ENCODE measurements around the gene SPG11.
"Not testable (repeated sequence)": the region's sequence is repeated elsewhere in the genome, so short reads cannot be mapped to it uniquely, and the experiment has no call there.

SPG11 gene

DNA sequence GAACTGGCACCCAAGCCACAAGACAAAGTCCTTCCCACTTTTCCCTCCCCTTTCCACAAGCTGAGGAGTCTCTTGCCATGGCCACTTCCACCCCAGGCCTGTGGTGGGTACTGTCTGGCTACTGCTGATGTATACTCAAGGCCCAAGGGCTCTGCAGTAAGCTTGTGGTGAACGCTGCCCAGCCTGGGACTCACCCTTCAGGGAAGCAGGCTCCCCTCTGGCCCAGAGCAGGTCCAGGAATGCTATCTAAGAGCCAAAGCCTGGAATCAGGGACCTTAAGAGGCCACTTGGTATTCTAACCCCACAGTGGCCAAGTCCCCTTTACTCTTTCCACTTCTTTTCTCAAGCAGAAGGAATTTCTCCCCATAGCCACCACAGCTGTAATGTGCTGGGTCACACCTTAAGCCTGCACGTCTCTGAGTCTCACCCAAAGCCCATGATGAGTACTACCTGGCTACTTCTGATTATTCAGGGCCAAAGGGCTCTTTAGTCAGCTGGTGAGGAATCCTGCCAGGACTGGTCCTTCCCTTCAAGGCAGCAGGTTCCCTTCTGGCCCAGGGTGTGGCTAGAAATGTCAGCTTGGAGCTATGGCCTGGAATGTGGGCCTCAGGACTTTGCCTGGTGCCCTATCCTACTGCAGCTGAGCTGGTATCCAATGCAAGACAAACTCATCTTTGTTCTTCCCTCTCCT, 43.6 kb upstream of the SPG11 start:
- ChIA-PET POLR2A (no interaction called here), CTCF (interaction anchor here (1.6 to 1.7 kb wide), 3 partner anchors 11 to 31 kb away, joined by 4 to 9 read pairs (median 6); no protein-coding TSS in a partner anchor)
- Histone ChIP-seq H3K36me3 (ENCODE audit: control insufficient read depth in 4 of 4, insufficient read depth in 4 of 4, low read length in 3 of 4) (peaks cover 0 to 6% (median 3%) of the 10 kb centered on the region in 4 experiments), H3K27ac (ENCODE audit: insufficient read depth in 1 of 2, low read depth in 1 of 2, low read length in 2 of 2, poor library complexity in 1 of 2, severe bottlenecking in 2 of 2) (no peak overlapping the region), H3K9me3 (ENCODE audit: control extremely low read depth in 1 of 5, control insufficient read depth in 4 of 5, insufficient read depth in 2 of 5, low read depth in 1 of 5, low read length in 4 of 5) (peaks cover 0 to 5% (median 3%) of the 10 kb centered on the region in 5 experiments), H3K4me1 (ENCODE audit: control extremely low read depth in 1 of 4, control insufficient read depth in 4 of 4, insufficient read depth in 4 of 4, low read length in 3 of 4) (peaks cover 3 to 17% (median 9%) of the 10 kb centered on the region in 4 experiments), H3K27me3 (replicated peaks in 2 of 5; ENCODE audit: control insufficient read depth in 4 of 5, insufficient read depth in 5 of 5, low read length in 4 of 5) (no peaks in the 10 kb centered on the region), H3K4me3 (ENCODE audit: control insufficient read depth in 1 of 7, extremely low read depth in 1 of 7, insufficient read depth in 4 of 7, low read depth in 2 of 7, low read length in 6 of 7) (no peak overlapping the region)
- no peak for DNase-seq
- WGBS (ENCODE audit: insufficient coverage), result 92% methylated on average over 2 of the region's 2 CpGs

DNA sequence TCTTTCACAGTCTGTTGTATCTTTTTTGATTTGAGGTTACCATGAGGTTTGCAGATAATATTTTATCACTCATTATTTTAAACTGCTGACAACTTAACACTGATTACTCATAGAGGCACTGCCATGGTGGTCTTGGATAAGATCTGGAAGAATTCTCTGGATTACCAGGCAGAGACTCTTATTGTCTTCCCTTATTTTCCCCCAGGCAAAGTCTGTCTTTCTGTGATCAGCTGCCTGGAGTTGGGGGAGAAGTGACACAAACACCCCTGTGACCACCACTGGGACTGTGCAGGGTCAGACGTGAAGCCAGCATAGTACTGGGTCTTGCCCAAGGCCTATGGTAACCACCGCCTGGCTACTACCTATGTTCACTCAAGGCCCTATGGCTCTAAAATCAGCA, 42.9 kb upstream of the SPG11 start:
- no peak overlapping the region for H3K27ac ChIP-seq (ENCODE audit: insufficient read depth in 1 of 2, low read depth in 1 of 2, low read length in 2 of 2, poor library complexity in 1 of 2, severe bottlenecking in 2 of 2)
- H3K9me3 ChIP-seq (ENCODE audit: control extremely low read depth in 1 of 5, control insufficient read depth in 4 of 5, insufficient read depth in 2 of 5, low read depth in 1 of 5, low read length in 4 of 5), result peaks cover 0 to 10% (median 3%) of the 10 kb centered on the region in 5 experiments
- DNase-seq, result no peak
- no peak overlapping the region for H3K4me3 ChIP-seq (ENCODE audit: control insufficient read depth in 1 of 7, extremely low read depth in 1 of 7, insufficient read depth in 4 of 7, low read depth in 2 of 7, low read length in 6 of 7)
- ChIA-PET CTCF (interaction anchor here (1.1 to 1.7 kb wide), 4 partner anchors 10 to 43 kb away, joined by 5 to 9 read pairs (median 6); partner anchors contain the start of gene SPG11), POLR2A (no interaction called here)
- WGBS (ENCODE audit: insufficient coverage), result 100% methylated on average over 2 of the region's 2 CpGs
- H3K36me3 ChIP-seq (ENCODE audit: control insufficient read depth in 4 of 4, insufficient read depth in 4 of 4, low read length in 3 of 4), result peaks cover 0 to 6% (median 3%) of the 10 kb centered on the region in 4 experiments
- peaks cover 3 to 17% (median 9%) of the 10 kb centered on the region in 4 experiments for H3K4me1 ChIP-seq (ENCODE audit: control extremely low read depth in 1 of 4, control insufficient read depth in 4 of 4, insufficient read depth in 4 of 4, low read length in 3 of 4)
- H3K27me3 ChIP-seq (replicated peaks in 2 of 5; ENCODE audit: control insufficient read depth in 4 of 5, insufficient read depth in 5 of 5, low read length in 4 of 5), result no peaks in the 10 kb centered on the region

DNA sequence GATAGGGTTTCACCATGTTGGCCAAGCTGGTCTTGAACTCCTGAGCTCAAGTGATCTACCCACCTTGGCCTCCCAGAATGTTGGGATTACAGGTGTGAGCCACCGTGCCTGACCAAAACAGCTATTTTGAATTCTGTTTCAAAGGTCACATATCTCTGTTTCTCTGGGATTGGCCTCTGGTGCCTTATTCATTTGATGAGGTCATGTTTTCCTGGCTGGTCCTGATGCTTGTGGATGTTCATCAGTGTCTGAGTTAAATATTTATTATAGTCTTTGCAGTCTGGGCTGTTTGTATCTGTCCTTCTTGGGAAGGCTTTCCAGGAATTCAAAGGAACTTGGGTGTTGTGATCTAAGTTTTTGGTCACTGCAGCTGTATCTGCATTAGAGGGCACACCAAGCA, 42.5 kb upstream of the SPG11 start:
- peaks cover 0 to 6% (median 3%) of the 10 kb centered on the region in 4 experiments for H3K36me3 ChIP-seq (ENCODE audit: control insufficient read depth in 4 of 4, insufficient read depth in 4 of 4, low read length in 3 of 4)
- WGBS (ENCODE audit: insufficient coverage), result 100% methylated on average over 1 of the region's 1 CpG
- no peak overlapping the region for H3K4me3 ChIP-seq (ENCODE audit: control insufficient read depth in 1 of 7, extremely low read depth in 1 of 7, insufficient read depth in 4 of 7, low read depth in 2 of 7, low read length in 6 of 7)
- POLR2A ChIA-PET, result interaction anchor here (0.6 kb wide), 1 partner anchor 14 kb away, joined by 4 read pairs; no protein-coding TSS in a partner anchor
- peaks cover 3 to 17% (median 9%) of the 10 kb centered on the region in 4 experiments for H3K4me1 ChIP-seq (ENCODE audit: control extremely low read depth in 1 of 4, control insufficient read depth in 4 of 4, insufficient read depth in 4 of 4, low read length in 3 of 4)
- H3K27ac ChIP-seq (ENCODE audit: insufficient read depth in 1 of 2, low read depth in 1 of 2, low read length in 2 of 2, poor library complexity in 1 of 2, severe bottlenecking in 2 of 2), result no peak overlapping the region
- peaks cover 0 to 10% (median 3%) of the 10 kb centered on the region in 5 experiments for H3K9me3 ChIP-seq (ENCODE audit: control extremely low read depth in 1 of 5, control insufficient read depth in 4 of 5, insufficient read depth in 2 of 5, low read depth in 1 of 5, low read length in 4 of 5)
- no peak for DNase-seq
- CTCF ChIA-PET, result interaction anchor here (1.1 to 1.6 kb wide), 4 partner anchors 13 to 43 kb away, joined by 3 to 6 read pairs (median 6); partner anchors contain the start of gene SPG11
- no peaks in the 10 kb centered on the region for H3K27me3 ChIP-seq (replicated peaks in 2 of 5; ENCODE audit: control insufficient read depth in 4 of 5, insufficient read depth in 5 of 5, low read length in 4 of 5)

DNA sequence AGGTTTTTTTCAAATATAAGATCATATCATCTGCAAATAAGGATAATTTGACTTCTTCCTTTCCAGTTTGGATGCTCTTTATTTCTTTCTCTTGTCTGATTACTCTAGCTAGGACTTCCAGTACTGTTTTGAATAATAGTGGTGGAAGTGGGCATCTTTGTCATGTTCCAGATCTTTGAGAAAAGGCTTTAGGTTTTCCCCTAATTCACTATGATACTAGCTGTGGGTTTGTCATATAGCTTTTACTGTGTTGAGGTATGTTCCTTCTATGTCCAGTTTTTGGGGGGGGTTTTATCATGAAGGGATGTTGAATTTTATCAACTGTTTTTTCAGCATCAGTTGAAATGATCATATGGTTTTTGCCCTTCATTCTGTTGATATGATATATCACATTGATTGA, 37.2 kb upstream of the SPG11 start:
- H3K27me3 ChIP-seq (replicated peaks in 2 of 5; ENCODE audit: control insufficient read depth in 4 of 5, insufficient read depth in 5 of 5, low read length in 4 of 5); DNase-seq; CTCF ChIA-PET; H3K4me1 ChIP-seq (ENCODE audit: control extremely low read depth in 1 of 4, control insufficient read depth in 4 of 4, insufficient read depth in 4 of 4, low read length in 3 of 4); H3K27ac ChIP-seq (ENCODE audit: insufficient read depth in 1 of 2, low read depth in 1 of 2, low read length in 2 of 2, poor library complexity in 1 of 2, severe bottlenecking in 2 of 2); POLR2A ChIA-PET; H3K36me3 ChIP-seq (ENCODE audit: control insufficient read depth in 4 of 4, insufficient read depth in 4 of 4, low read length in 3 of 4); H3K4me3 ChIP-seq (ENCODE audit: control insufficient read depth in 1 of 7, extremely low read depth in 1 of 7, insufficient read depth in 4 of 7, low read depth in 2 of 7, low read length in 6 of 7): not testable (repeated sequence)
- peaks cover 0 to 12% (median 3%) of the 10 kb centered on the region in 5 experiments for H3K9me3 ChIP-seq (ENCODE audit: control extremely low read depth in 1 of 5, control insufficient read depth in 4 of 5, insufficient read depth in 2 of 5, low read depth in 1 of 5, low read length in 4 of 5)

DNA sequence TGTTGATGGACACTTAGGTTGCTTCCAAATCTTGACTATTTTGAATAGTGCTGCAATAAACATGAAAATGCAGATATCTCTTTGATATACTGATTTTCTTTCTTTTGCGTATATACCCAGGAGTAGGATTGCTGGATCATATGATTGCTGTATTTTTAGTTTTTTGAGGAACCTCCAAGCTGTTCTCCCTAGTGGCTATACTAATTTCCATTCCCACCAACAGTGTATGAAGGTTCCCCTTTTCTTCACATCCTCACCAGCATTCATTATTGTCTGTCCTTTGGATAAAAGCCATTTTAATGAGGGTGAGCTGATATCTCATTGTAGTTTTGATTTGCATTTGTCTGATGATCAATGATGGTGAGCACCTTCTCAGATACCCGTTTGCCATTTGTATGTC, 35.2 kb upstream of the SPG11 start:
- Histone ChIP-seq H3K36me3 (ENCODE audit: control insufficient read depth in 4 of 4, insufficient read depth in 4 of 4, low read length in 3 of 4) (no peaks in the 10 kb centered on the region), H3K4me3 (ENCODE audit: control insufficient read depth in 1 of 7, extremely low read depth in 1 of 7, insufficient read depth in 4 of 7, low read depth in 2 of 7, low read length in 6 of 7) (no peak overlapping the region), H3K27me3 (replicated peaks in 2 of 5; ENCODE audit: control insufficient read depth in 4 of 5, insufficient read depth in 5 of 5, low read length in 4 of 5) (no peaks in the 10 kb centered on the region), H3K4me1 (ENCODE audit: control extremely low read depth in 1 of 4, control insufficient read depth in 4 of 4, insufficient read depth in 4 of 4, low read length in 3 of 4) (no peaks in the 10 kb centered on the region), H3K27ac (ENCODE audit: insufficient read depth in 1 of 2, low read depth in 1 of 2, low read length in 2 of 2, poor library complexity in 1 of 2, severe bottlenecking in 2 of 2) (no peak overlapping the region), H3K9me3 (ENCODE audit: control extremely low read depth in 1 of 5, control insufficient read depth in 4 of 5, insufficient read depth in 2 of 5, low read depth in 1 of 5, low read length in 4 of 5) (peaks cover 0 to 8% (median 0%) of the 10 kb centered on the region in 5 experiments)
- POLR2A ChIA-PET, result no interaction called here
- no peak for DNase-seq
- CTCF ChIA-PET, result interaction anchor here (0.8 to 1.4 kb wide), 2 partner anchors 34 to 35 kb away, joined by 3 to 6 read pairs; partner anchors contain the start of gene SPG11
- no CpG with 5 or more reads among the region's 2 CpGs for WGBS (ENCODE audit: insufficient coverage)

DNA sequence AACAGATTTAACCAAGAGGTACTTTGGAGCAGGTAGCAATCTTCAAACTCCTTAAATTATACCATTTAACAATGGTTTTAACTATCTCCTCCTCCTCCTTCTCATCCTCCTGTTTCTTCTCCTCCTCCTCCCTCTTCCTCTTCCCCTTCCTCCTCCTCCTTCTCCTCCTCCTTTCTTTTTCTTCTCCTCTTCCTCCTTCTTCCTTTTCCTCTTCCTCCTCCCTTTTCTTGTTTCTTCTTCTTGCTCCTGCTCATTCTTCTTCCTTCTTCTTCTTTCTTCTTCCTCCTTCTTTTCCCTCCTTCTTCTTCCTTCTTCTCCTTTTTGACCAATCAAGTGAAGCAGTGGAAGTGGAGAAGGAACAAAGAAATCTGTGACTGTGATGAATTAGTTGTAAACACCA, 33.6 kb upstream of the SPG11 start:
- CTCF ChIA-PET, result interaction anchor here (1.2 to 2.4 kb wide), 3 partner anchors 12 to 34 kb away, joined by 3 to 11 read pairs (median 3); partner anchors contain the start of gene SPG11

DNA sequence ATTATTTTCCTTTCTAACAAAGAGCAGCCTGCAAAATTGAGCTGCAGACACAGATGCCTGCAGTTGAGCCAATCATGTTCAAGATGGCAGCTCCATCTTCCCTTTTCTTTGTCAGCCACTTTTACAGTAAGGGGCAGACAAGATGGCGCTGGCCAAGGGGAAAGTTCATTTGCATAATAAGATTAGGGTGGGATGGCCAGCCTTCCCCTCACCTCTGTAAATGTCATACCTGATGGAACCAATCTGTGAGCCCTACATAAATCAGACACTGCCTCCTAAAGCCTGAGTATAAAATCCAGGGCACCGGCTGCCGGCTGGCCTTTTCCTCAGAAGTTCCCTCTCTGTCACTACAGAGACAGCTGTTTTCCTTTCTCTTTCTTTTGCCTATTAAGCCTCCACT, 31.8 kb upstream of the SPG11 start:
- H3K4me1 ChIP-seq (ENCODE audit: control extremely low read depth in 1 of 4, control insufficient read depth in 4 of 4, insufficient read depth in 4 of 4, low read length in 3 of 4), result no peaks in the 10 kb centered on the region
- POLR2A ChIA-PET, result no interaction called here
- no peak overlapping the region for H3K4me3 ChIP-seq (ENCODE audit: control insufficient read depth in 1 of 7, extremely low read depth in 1 of 7, insufficient read depth in 4 of 7, low read depth in 2 of 7, low read length in 6 of 7)
- CTCF ChIA-PET, result interaction anchor here (1.7 to 2.4 kb wide), 3 partner anchors 12 to 43 kb away, joined by 5 to 11 read pairs (median 9); partner anchors contain the start of gene SPG11
- no peak for DNase-seq
- H3K27ac ChIP-seq (ENCODE audit: insufficient read depth in 1 of 2, low read depth in 1 of 2, low read length in 2 of 2, poor library complexity in 1 of 2, severe bottlenecking in 2 of 2), result no peak overlapping the region
- no peaks in the 10 kb centered on the region for H3K27me3 ChIP-seq (replicated peaks in 2 of 5; ENCODE audit: control insufficient read depth in 4 of 5, insufficient read depth in 5 of 5, low read length in 4 of 5)
- H3K36me3 ChIP-seq (ENCODE audit: control insufficient read depth in 4 of 4, insufficient read depth in 4 of 4, low read length in 3 of 4), result no peaks in the 10 kb centered on the region
- 83% methylated on average over 2 of the region's 3 CpGs for WGBS (ENCODE audit: insufficient coverage)
- peaks cover 0 to 2% (median 0%) of the 10 kb centered on the region in 5 experiments for H3K9me3 ChIP-seq (ENCODE audit: control extremely low read depth in 1 of 5, control insufficient read depth in 4 of 5, insufficient read depth in 2 of 5, low read depth in 1 of 5, low read length in 4 of 5)

More for the DNA sequence above, 33.6 kb upstream of the SPG11 start:
- Histone ChIP-seq H3K27me3 (replicated peaks in 2 of 5; ENCODE audit: control insufficient read depth in 4 of 5, insufficient read depth in 5 of 5, low read length in 4 of 5) (no peaks in the 10 kb centered on the region), H3K4me1 (ENCODE audit: control extremely low read depth in 1 of 4, control insufficient read depth in 4 of 4, insufficient read depth in 4 of 4, low read length in 3 of 4) (no peaks in the 10 kb centered on the region), H3K36me3 (ENCODE audit: control insufficient read depth in 4 of 4, insufficient read depth in 4 of 4, low read length in 3 of 4) (no peaks in the 10 kb centered on the region), H3K27ac (ENCODE audit: insufficient read depth in 1 of 2, low read depth in 1 of 2, low read length in 2 of 2, poor library complexity in 1 of 2, severe bottlenecking in 2 of 2) (no peak overlapping the region), H3K9me3 (ENCODE audit: control extremely low read depth in 1 of 5, control insufficient read depth in 4 of 5, insufficient read depth in 2 of 5, low read depth in 1 of 5, low read length in 4 of 5) (peaks cover 0 to 6% (median 0%) of the 10 kb centered on the region in 5 experiments), H3K4me3 (ENCODE audit: control insufficient read depth in 1 of 7, extremely low read depth in 1 of 7, insufficient read depth in 4 of 7, low read depth in 2 of 7, low read length in 6 of 7) (no peak overlapping the region)
- no peak for DNase-seq
- POLR2A ChIA-PET, result interaction anchor here (0.8 kb wide), 1 partner anchor 14 kb away, joined by 4 read pairs; the partner anchor contains the start of genes B2M and PATL2

All from common myeloid progenitor, CD34-positive (primary cell).